A549 treated with CORT108297 at 1 μM for 4 hours (cell line): ENCODE data around the gene BRME1. TPM values are rescaled to one million over a fixed set of nuclear protein-coding genes. Genes with fewer than 3 reads are reported as not detected.

Experiments used
- total RNA-seq: library from RNA; stranded (reverse); fragments of 200-300 nt; extraction: Qiagen RNA extraction; gene quantifications from 5 replicates; pipeline ENCODE4 v1.2.3, GENCODE V29; 2022

The BRME1 gene
- 0.36 to 1.3 TPM (median 0.60 TPM) in 5 replicates for total RNA-seq

GRCh38 chr19:13905634-13906520 is at the start of gene BRME1, which contains the start of gene CC2D1A:
TSS of gene BRME1 (minus strand) at chr19:13906117. CDS start at chr19:13904892, 1,225 bp downstream.
TSS of gene CC2D1A (plus strand) at chr19:13906201. CDS start at chr19:13906442, 241 bp downstream.

DNA sequence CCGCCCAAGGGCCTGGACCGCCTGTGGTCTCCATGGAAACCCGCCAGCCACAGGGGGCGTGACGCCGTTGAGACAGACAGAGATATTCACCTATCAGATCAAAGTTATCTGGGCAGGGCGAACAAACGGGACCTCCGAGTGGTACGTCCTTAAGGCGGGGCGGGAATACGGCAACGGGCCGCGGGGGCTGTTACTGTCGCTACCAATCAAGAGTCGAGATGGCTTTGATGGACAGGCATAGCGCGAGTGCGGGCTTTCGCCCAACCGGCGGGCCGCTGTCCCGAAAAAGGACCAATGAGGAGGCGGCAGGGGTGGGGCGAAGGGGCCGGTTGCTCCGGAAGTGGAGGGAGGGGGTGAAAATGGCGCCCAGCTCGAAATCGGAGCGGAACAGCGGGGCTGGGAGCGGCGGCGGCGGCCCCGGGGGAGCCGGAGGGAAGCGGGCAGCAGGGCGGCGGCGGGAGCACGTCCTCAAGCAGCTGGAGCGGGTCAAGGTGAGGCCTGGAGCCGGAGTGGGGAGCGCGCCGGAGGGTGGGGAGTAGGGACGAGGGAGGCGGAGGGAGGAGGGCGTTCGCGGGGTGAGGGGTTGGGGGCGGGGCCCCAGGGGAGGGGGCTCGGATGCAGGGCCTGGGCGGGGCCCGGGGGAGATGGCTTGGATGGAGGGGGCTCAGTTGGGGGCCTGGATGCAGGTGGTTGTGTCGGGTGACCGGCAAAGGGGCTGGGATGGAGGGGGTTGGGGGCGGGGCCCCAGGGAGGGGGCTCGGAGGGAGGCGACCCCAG is 46.4 kb upstream of the BRME1 start, which contains the start of gene DCAF15:
Gene DCAF15, plus strand, starts transcription at position 356 of the 777 bp plus-strand sequence. Its CDS starts 4 bp downstream, at position 360.

DNA sequence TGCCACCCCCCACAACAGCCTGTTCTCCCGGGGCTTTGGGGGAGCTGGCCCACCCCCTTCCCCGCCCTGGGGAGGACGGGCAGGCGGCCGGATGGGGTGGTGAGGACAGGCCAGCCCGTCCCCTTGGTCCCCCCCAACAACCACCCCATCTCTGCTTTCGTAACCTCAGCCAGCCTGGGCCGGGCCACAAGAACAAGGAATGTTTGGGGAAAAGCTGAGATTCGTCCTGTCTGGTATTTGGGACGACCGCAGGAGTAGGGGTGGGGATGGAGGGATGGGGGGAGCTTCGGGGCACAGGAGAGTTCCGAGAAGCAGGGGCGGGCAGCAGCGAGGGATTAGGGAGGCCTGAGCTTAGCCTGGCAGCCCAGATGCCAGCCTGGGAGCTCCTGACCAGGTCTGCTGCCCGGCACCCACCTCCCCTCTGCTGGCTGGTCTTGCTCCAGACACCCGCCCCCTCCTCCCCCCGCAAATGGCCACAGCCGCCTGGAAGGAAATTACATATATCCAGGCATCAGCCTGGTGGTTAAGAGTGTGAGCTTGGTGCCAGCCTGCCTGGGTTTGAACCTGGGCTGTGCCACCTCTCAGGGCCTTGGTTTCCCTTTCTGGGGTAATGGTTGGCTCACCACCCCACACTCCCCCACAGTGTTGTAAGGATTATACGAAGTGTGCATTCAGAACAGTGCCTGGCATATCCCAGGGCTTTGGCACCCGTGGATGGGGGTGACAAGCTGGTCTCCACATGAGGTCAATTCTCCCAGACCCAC is 32.6 kb upstream of the BRME1 start, which contains the start of gene PODNL1:
Gene PODNL1, minus strand, starts transcription at position 117 of the 764 bp plus-strand sequence. CDS start 236 bp downstream, outside the sequence.

DNA sequence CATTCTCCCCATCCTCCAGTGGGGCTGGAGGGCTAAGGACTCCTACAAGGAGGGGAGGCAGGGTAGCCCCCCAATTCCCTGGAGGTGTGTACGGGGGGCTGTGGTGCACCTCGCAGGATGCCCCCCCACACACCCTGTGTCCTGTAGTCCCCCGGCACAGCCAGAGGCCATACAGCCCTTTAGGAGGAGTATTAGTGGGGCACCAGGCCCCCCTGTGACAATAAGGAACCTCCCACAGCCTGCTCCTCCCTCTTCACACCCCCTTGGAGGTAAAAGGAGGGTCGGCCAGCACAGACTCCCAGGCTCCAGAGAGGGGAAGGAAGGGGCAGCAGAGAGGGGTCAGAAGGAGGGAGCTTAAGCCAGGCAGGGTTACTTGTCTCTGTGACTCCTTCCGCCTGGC is 29.1 kb downstream of the BRME1 start, which contains the start of gene NANOS3:
Gene NANOS3, plus strand, starts transcription at position 301 of the 400 bp plus-strand sequence. CDS start 115 bp downstream, outside the sequence.

Other genes starting within 250 kb of the BRME1 start
- 10.9 to 16.9 TPM (median 16.1 TPM) in 5 replicates for gene MRI1, start 141.6 kb downstream of the BRME1 start, total RNA-seq
- gene C19orf53, start 131.7 kb downstream of the BRME1 start, total RNA-seq = 129 to 218 TPM (median 210 TPM) in 5 replicates
- gene ZSWIM4, start 110.7 kb downstream of the BRME1 start, total RNA-seq = 6.0 to 9.5 TPM (median 8.0 TPM) in 5 replicates
- gene NANOS3, start 29.0 kb downstream of the BRME1 start, total RNA-seq = 1.4 to 4.1 TPM (median 3.2 TPM) in 5 replicates
- 8.6 to 11.6 TPM (median 10.3 TPM) in 5 replicates for gene CC2D1A, start 84 bp upstream of the BRME1 start, total RNA-seq
- gene PODNL1, start 32.3 kb upstream of the BRME1 start, total RNA-seq = 0.88 to 1.8 TPM (median 1.1 TPM) in 5 replicates
- gene DCAF15, start 46.4 kb upstream of the BRME1 start, total RNA-seq = 13.2 to 23.3 TPM (median 22.1 TPM) in 5 replicates
- gene RFX1, start 100.2 kb upstream of the BRME1 start, total RNA-seq = 3.7 to 6.3 TPM (median 5.7 TPM) in 5 replicates
- not detected in 5 replicates for gene RLN3, start 122.0 kb upstream of the BRME1 start, total RNA-seq
- gene IL27RA, start 125.6 kb upstream of the BRME1 start, total RNA-seq = 8.5 to 11.7 TPM (median 10.9 TPM) in 5 replicates
- 1.6 to 2.6 TPM (median 2.2 TPM) in 5 replicates for gene PALM3, start 156.0 kb upstream of the BRME1 start, total RNA-seq
- gene MISP3, start 166.7 kb upstream of the BRME1 start, total RNA-seq = 1.8 to 5.3 TPM (median 4.0 TPM) in 5 replicates
- gene C19orf67, start 179.7 kb upstream of the BRME1 start, total RNA-seq = not detected in 5 replicates
- 38.1 to 46.8 TPM (median 44.2 TPM) in 5 replicates for gene SAMD1, start 184.6 kb upstream of the BRME1 start, total RNA-seq
- gene PRKACA, start 211.6 kb upstream of the BRME1 start, total RNA-seq = 30.6 to 37.8 TPM (median 34.4 TPM) in 5 replicates
- gene ASF1B, start 230.5 kb upstream of the BRME1 start, total RNA-seq = 32.5 to 34.1 TPM (median 32.8 TPM) in 5 replicates